Measurements from ENCODE around the gene HOXB2.

Gene HOXB2

DNA sequence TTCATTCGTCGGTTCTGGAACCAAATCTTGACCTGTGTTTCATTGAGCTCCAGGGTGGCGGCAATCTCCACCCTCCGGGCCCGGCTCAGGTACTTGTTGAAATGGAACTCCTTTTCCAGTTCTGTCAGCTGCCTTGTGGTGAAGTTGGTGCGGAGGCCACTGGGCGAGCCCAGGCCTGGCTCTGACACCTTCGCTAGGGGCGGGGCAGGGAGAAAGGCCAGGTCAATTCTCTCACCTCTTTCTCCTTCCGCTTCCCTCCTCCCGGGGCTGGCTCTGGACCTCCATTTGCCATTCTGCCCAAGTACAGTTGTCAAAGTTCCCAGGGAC is 15.3 kb downstream of the HOXB2 start:
- H4K20me1 ChIP-seq (ENCODE audit: insufficient read depth, low read length, poor library complexity, severe bottlenecking): no peaks in the 10 kb centered on the region
- H3K27me3 ChIP-seq (ENCODE audit: insufficient read depth, low read length, poor library complexity, severe bottlenecking): no peaks in the 10 kb centered on the region
- H3F3A ChIP-seq (ENCODE audit: low read depth): no peaks in the 10 kb centered on the region
- no peak overlapping the region for H3K4me3 ChIP-seq (ENCODE audit: low read length, poor library complexity, severe bottlenecking)
- H3K9ac ChIP-seq (ENCODE audit: low read depth, low read length, poor library complexity, severe bottlenecking): no peak overlapping the region
- no peaks in the 10 kb centered on the region for H3K36me3 ChIP-seq (ENCODE audit: insufficient read depth, low read length)
- TF ChIP-seq, protein P1, sequence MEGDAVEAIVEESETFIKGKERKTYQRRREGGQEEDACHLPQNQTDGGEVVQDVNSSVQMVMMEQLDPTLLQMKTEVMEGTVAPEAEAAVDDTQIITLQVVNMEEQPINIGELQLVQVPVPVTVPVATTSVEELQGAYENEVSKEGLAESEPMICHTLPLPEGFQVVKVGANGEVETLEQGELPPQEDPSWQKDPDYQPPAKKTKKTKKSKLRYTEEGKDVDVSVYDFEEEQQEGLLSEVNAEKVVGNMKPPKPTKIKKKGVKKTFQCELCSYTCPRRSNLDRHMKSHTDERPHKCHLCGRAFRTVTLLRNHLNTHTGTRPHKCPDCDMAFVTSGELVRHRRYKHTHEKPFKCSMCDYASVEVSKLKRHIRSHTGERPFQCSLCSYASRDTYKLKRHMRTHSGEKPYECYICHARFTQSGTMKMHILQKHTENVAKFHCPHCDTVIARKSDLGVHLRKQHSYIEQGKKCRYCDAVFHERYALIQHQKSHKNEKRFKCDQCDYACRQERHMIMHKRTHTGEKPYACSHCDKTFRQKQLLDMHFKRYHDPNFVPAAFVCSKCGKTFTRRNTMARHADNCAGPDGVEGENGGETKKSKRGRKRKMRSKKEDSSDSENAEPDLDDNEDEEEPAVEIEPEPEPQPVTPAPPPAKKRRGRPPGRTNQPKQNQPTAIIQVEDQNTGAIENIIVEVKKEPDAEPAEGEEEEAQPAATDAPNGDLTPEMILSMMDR (conservative IDR thresholded peaks at IDR 0.05; ENCODE audit: low read length): no peak
- no peak for TF ChIP-seq EZH2phosphoT487 (IDR thresholded peaks at IDR 0.05; ENCODE audit: borderline replicate concordance)
- peaks cover 4% of the 10 kb centered on the region for H3K4me1 ChIP-seq (ENCODE audit: insufficient read depth, low read length, poor library complexity, severe bottlenecking)
- H3K79me2 ChIP-seq (ENCODE audit: insufficient read depth, low read length): no peaks in the 10 kb centered on the region
- H3K9me2 ChIP-seq (replicated peaks; ENCODE audit: low read depth, low read length): no peaks in the 10 kb centered on the region
- H2AFZ ChIP-seq (ENCODE audit: low read length): no peak overlapping the region
- H3K9me3 ChIP-seq (ENCODE audit: insufficient read depth, low read depth, low read length): no peaks in the 10 kb centered on the region
- H3K4me2 ChIP-seq (ENCODE audit: low read depth, low read length, poor library complexity, severe bottlenecking): no peak overlapping the region

DNA sequence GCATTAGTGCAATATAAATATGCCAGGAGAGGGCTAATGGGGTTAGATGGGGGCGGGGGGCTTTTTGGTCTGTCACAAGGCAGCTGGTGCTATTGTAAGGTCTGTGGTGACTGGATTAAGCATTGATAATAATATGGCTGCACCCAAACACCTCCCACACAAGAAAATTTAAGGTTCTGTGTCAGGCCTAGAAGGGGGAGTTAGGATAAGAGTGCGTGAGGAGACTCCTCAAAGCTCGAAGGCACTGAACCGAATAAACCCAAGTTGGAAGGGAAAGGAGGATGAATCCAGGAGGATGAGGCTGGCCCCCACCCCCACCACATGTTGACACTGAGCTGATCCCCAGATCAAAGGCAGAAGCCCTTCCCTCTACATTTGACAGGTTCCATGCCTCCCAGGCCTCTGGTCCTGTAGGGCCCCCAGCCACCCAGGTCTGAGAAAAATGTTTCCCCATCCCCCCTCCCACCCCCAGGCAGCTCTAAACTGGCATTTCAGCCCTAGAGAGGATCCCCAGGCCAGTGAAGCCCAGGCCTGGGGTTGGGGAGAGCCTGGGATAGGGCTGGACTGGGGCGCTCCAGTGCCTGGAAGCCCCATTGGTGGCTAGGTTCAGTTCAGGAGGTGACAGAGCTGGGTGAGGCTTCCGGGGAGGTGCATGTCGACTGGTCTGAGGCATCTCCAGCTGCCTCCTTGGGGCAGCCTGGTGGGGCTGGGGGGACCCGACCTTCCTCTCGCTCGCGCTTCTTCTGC is 15.8 kb downstream of the HOXB2 start:
- TF ChIP-seq, protein P1 (conservative IDR thresholded peaks at IDR 0.05; ENCODE audit: low read length): no peak
- TF ChIP-seq EZH2phosphoT487 (IDR thresholded peaks at IDR 0.05; ENCODE audit: borderline replicate concordance): no peak
- Histone ChIP-seq H3K9me2 (replicated peaks; ENCODE audit: low read depth, low read length) (no peaks in the 10 kb centered on the region), H3K9ac (ENCODE audit: low read depth, low read length, poor library complexity, severe bottlenecking) (no peak overlapping the region), H3K27me3 (ENCODE audit: insufficient read depth, low read length, poor library complexity, severe bottlenecking) (no peaks in the 10 kb centered on the region), H3K4me3 (ENCODE audit: low read length, poor library complexity, severe bottlenecking) (no peak overlapping the region), H3K9me3 (ENCODE audit: insufficient read depth, low read depth, low read length) (no peaks in the 10 kb centered on the region), H2AFZ (ENCODE audit: low read length) (no peak overlapping the region), H4K20me1 (ENCODE audit: insufficient read depth, low read length, poor library complexity, severe bottlenecking) (no peaks in the 10 kb centered on the region), H3K4me2 (ENCODE audit: low read depth, low read length, poor library complexity, severe bottlenecking) (no peak overlapping the region), H3K4me1 (ENCODE audit: insufficient read depth, low read length, poor library complexity, severe bottlenecking) (peaks cover 4% of the 10 kb centered on the region), H3K36me3 (ENCODE audit: insufficient read depth, low read length) (no peaks in the 10 kb centered on the region), H3K79me2 (ENCODE audit: insufficient read depth, low read length) (no peaks in the 10 kb centered on the region), H3F3A (ENCODE audit: low read depth) (no peaks in the 10 kb centered on the region)

DNA sequence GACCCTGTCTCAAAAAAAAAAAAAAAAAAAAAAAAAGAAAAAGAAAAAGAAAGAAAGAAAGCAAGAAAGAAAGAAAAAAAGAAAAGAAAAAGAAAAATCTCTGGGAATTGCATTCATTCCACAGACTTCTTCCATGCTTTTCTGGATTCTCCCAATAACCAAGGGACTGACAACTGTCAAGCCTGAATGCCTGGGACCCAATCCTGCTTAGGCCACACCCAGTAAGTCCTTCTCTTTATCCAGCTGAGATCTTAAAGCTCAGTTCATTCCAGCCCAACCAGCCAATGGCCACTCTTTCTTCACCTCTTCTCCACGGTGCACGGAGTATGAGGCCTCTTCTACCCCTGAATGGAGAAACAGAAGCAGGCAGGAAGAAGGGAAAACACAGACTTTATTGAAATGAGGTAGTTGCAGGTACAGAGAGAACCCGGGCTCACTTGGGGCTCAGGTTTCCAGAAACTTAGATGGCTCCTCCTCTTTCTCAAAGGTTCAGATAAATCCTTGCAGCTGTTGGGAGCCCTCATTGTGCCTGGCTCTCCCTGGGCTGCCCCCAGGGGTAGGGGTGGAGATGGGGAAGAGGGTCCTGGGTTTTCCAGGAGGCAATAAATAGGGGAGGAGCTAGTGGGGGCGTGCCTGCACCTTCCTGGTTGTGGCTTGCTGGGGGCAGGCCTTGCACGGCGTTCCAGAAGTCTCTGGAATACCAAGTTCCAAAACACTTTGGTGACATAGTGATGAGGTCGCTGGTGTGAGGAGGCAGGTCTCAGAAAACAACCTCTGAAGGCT is 16.6 kb downstream of the HOXB2 start:
- Histone ChIP-seq H3K9me2 (replicated peaks; ENCODE audit: low read depth, low read length) (no peaks in the 10 kb centered on the region), H3K27me3 (ENCODE audit: insufficient read depth, low read length, poor library complexity, severe bottlenecking) (no peaks in the 10 kb centered on the region), H3K4me2 (ENCODE audit: low read depth, low read length, poor library complexity, severe bottlenecking) (no peak overlapping the region), H3K9ac (ENCODE audit: low read depth, low read length, poor library complexity, severe bottlenecking) (no peak overlapping the region), H3K36me3 (ENCODE audit: insufficient read depth, low read length) (no peaks in the 10 kb centered on the region), H3K4me3 (ENCODE audit: low read length, poor library complexity, severe bottlenecking) (no peak overlapping the region), H3K4me1 (ENCODE audit: insufficient read depth, low read length, poor library complexity, severe bottlenecking) (peaks cover 3% of the 10 kb centered on the region), H3F3A (ENCODE audit: low read depth) (no peaks in the 10 kb centered on the region), H4K20me1 (ENCODE audit: insufficient read depth, low read length, poor library complexity, severe bottlenecking) (no peaks in the 10 kb centered on the region), H3K79me2 (ENCODE audit: insufficient read depth, low read length) (no peaks in the 10 kb centered on the region), H2AFZ (ENCODE audit: low read length) (no peak overlapping the region), H3K9me3 (ENCODE audit: insufficient read depth, low read depth, low read length) (no peaks in the 10 kb centered on the region)
- TF ChIP-seq EZH2phosphoT487 (IDR thresholded peaks at IDR 0.05; ENCODE audit: borderline replicate concordance): no peak
- TF ChIP-seq, protein P1 (conservative IDR thresholded peaks at IDR 0.05; ENCODE audit: low read length): no peak
